ENCODE results near the gene FUCA2. TPM values are rescaled to one million over a fixed set of nuclear protein-coding genes. Genes with fewer than 3 reads are reported as not detected.
"Not testable (repeated sequence)": the region's sequence is repeated elsewhere in the genome, so short reads cannot be mapped to it uniquely, and the experiment has no call there.

FUCA2 gene
- total and polyA plus RNA-seq, 4 donors: 27.4 to 55.0 (median 35.8) TPM

- no peaks in the 10 kb centered on the region for H3K36me3 ChIP-seq (ENCODE audit: control insufficient read depth, insufficient read depth, low read length)
- DNase-seq (ENCODE audit: low read depth in 4 of 6, low spot score in 6 of 6): no peak
- H3K9me3 ChIP-seq (ENCODE audit: control insufficient read depth, insufficient read depth, low read length): no peaks in the 10 kb centered on the region
- 87% methylated on average over 3 of the region's 8 CpGs for WGBS (ENCODE audit: insufficient coverage)
- no peaks in the 10 kb centered on the region for H3K27me3 ChIP-seq (ENCODE audit: control insufficient read depth, insufficient read depth, low read length)
- no peaks in the 10 kb centered on the region for H3K4me1 ChIP-seq (ENCODE audit: control insufficient read depth, insufficient read depth, low read length)
- H3K27ac ChIP-seq (ENCODE audit: low read depth, low read length): no peak overlapping the region
- H3K4me3 ChIP-seq (ENCODE audit: low read depth, low read length): no peak overlapping the region
Observed at GRCh38 chr6:143522039-143522600, 10.6 kb upstream of the FUCA2 start.

GRCh38 chr6:143517447-143517773 lies 5.9 kb upstream of the FUCA2 start:
- no peak for DNase-seq (ENCODE audit: low read depth in 4 of 6, low spot score in 6 of 6)
- Histone ChIP-seq H3K27ac (ENCODE audit: low read depth, low read length) (no peak overlapping the region), H3K27me3 (ENCODE audit: control insufficient read depth, insufficient read depth, low read length) (no peaks in the 10 kb centered on the region), H3K36me3 (ENCODE audit: control insufficient read depth, insufficient read depth, low read length) (no peaks in the 10 kb centered on the region), H3K4me3 (ENCODE audit: low read depth, low read length) (no peak overlapping the region), H3K4me1 (ENCODE audit: control insufficient read depth, insufficient read depth, low read length) (peaks cover 17% of the 10 kb centered on the region), H3K9me3 (ENCODE audit: control insufficient read depth, insufficient read depth, low read length) (no peaks in the 10 kb centered on the region)
- WGBS (ENCODE audit: insufficient coverage): 28% methylated on average over 2 of the region's 3 CpGs

GRCh38 chr6:143516690-143517446 lies 5.3 kb upstream of the FUCA2 start:
- Histone ChIP-seq H3K27me3 (ENCODE audit: control insufficient read depth, insufficient read depth, low read length) (no peaks in the 10 kb centered on the region), H3K4me3 (ENCODE audit: low read depth, low read length) (no peak overlapping the region), H3K9me3 (ENCODE audit: control insufficient read depth, insufficient read depth, low read length) (no peaks in the 10 kb centered on the region), H3K4me1 (ENCODE audit: control insufficient read depth, insufficient read depth, low read length) (peaks cover 21% of the 10 kb centered on the region), H3K36me3 (ENCODE audit: control insufficient read depth, insufficient read depth, low read length) (no peaks in the 10 kb centered on the region), H3K27ac (ENCODE audit: low read depth, low read length) (no peak overlapping the region)
- no peak for DNase-seq (ENCODE audit: low read depth in 4 of 6, low spot score in 6 of 6)
- WGBS (ENCODE audit: insufficient coverage): 91% methylated on average over 1 of the region's 2 CpGs

GRCh38 chr6:143515766-143516355 lies 4.3 kb upstream of the FUCA2 start:
- no peaks in the 10 kb centered on the region for H3K36me3 ChIP-seq (ENCODE audit: control insufficient read depth, insufficient read depth, low read length)
- no peaks in the 10 kb centered on the region for H3K27me3 ChIP-seq (ENCODE audit: control insufficient read depth, insufficient read depth, low read length)
- no peak overlapping the region for H3K4me3 ChIP-seq (ENCODE audit: low read depth, low read length)
- WGBS (ENCODE audit: insufficient coverage): 89% methylated on average over 3 of the region's 7 CpGs
- no peak for DNase-seq (ENCODE audit: low read depth in 4 of 6, low spot score in 6 of 6)
- peaks cover 29% of the 10 kb centered on the region for H3K4me1 ChIP-seq (ENCODE audit: control insufficient read depth, insufficient read depth, low read length)
- no peak overlapping the region for H3K27ac ChIP-seq (ENCODE audit: low read depth, low read length)
- H3K9me3 ChIP-seq (ENCODE audit: control insufficient read depth, insufficient read depth, low read length): no peaks in the 10 kb centered on the region

GRCh38 chr6:143515061-143515760 lies 3.7 kb upstream of the FUCA2 start:
- H3K27me3 ChIP-seq (ENCODE audit: control insufficient read depth, insufficient read depth, low read length): no peaks in the 10 kb centered on the region
- H3K27ac ChIP-seq (ENCODE audit: low read depth, low read length): no peak overlapping the region
- no peaks in the 10 kb centered on the region for H3K9me3 ChIP-seq (ENCODE audit: control insufficient read depth, insufficient read depth, low read length)
- peaks cover 35% of the 10 kb centered on the region for H3K4me1 ChIP-seq (ENCODE audit: control insufficient read depth, insufficient read depth, low read length)
- H3K4me3 ChIP-seq (ENCODE audit: low read depth, low read length): no peak overlapping the region
- 45% methylated on average over 9 of the region's 12 CpGs for WGBS (ENCODE audit: insufficient coverage)
- DNase-seq (ENCODE audit: low read depth in 4 of 6, low spot score in 6 of 6): peak in 3 of 6 donors; percentile 53 to 78 (median 67)
- H3K36me3 ChIP-seq (ENCODE audit: control insufficient read depth, insufficient read depth, low read length): no peaks in the 10 kb centered on the region

GRCh38 chr6:143513410-143513809 lies 1.9 kb upstream of the FUCA2 start:
- Histone ChIP-seq H3K9me3 (ENCODE audit: control insufficient read depth, insufficient read depth, low read length) (no peaks in the 10 kb centered on the region), H3K27ac (ENCODE audit: low read depth, low read length) (no peak overlapping the region), H3K27me3 (ENCODE audit: control insufficient read depth, insufficient read depth, low read length) (no peaks in the 10 kb centered on the region), H3K36me3 (ENCODE audit: control insufficient read depth, insufficient read depth, low read length) (no peaks in the 10 kb centered on the region), H3K4me1 (ENCODE audit: control insufficient read depth, insufficient read depth, low read length) (peaks cover 35% of the 10 kb centered on the region), H3K4me3 (ENCODE audit: low read depth, low read length) (no peak overlapping the region)
- DNase-seq (ENCODE audit: low read depth in 4 of 6, low spot score in 6 of 6): no peak
- 39% methylated on average over 2 of the region's 4 CpGs for WGBS (ENCODE audit: insufficient coverage)

GRCh38 chr6:143510326-143510725 lies 1.2 kb downstream of the FUCA2 start:
- WGBS (ENCODE audit: insufficient coverage): 92% methylated on average over 2 of the region's 13 CpGs
- H3K4me3 ChIP-seq (ENCODE audit: low read depth, low read length); DNase-seq (ENCODE audit: low read depth in 4 of 6, low spot score in 6 of 6): not testable (repeated sequence)

GRCh38 chr6:143507358-143508145 lies 4.0 kb downstream of the FUCA2 start:
- no peaks in the 10 kb centered on the region for H3K27me3 ChIP-seq (ENCODE audit: control insufficient read depth, insufficient read depth, low read length)
- peaks cover 3% of the 10 kb centered on the region for H3K36me3 ChIP-seq (ENCODE audit: control insufficient read depth, insufficient read depth, low read length)
- no peak overlapping the region for H3K27ac ChIP-seq (ENCODE audit: low read depth, low read length)
- DNase-seq (ENCODE audit: low read depth in 4 of 6, low spot score in 6 of 6): no peak
- H3K9me3 ChIP-seq (ENCODE audit: control insufficient read depth, insufficient read depth, low read length): no peaks in the 10 kb centered on the region
- peaks cover 18% of the 10 kb centered on the region for H3K4me1 ChIP-seq (ENCODE audit: control insufficient read depth, insufficient read depth, low read length)
- no peak overlapping the region for H3K4me3 ChIP-seq (ENCODE audit: low read depth, low read length)
- WGBS (ENCODE audit: insufficient coverage): 94% methylated on average over 2 of the region's 6 CpGs

More at GRCh38 chr6:143510326-143510725, 1.2 kb downstream of the FUCA2 start:
- H3K9me3 ChIP-seq (ENCODE audit: control insufficient read depth, insufficient read depth, low read length); H3K27ac ChIP-seq (ENCODE audit: low read depth, low read length); H3K27me3 ChIP-seq (ENCODE audit: control insufficient read depth, insufficient read depth, low read length); H3K36me3 ChIP-seq (ENCODE audit: control insufficient read depth, insufficient read depth, low read length): not testable (repeated sequence)
- peaks cover 28% of the 10 kb centered on the region for H3K4me1 ChIP-seq (ENCODE audit: control insufficient read depth, insufficient read depth, low read length)

- no peaks in the 10 kb centered on the region for H3K27me3 ChIP-seq (ENCODE audit: control insufficient read depth, insufficient read depth, low read length)
- H3K4me3 ChIP-seq (ENCODE audit: low read depth, low read length): no peak overlapping the region
- 85% methylated on average over 2 of the region's 2 CpGs for WGBS (ENCODE audit: insufficient coverage)
- H3K9me3 ChIP-seq (ENCODE audit: control insufficient read depth, insufficient read depth, low read length): no peaks in the 10 kb centered on the region
- no peak overlapping the region for H3K27ac ChIP-seq (ENCODE audit: low read depth, low read length)
- H3K36me3 ChIP-seq (ENCODE audit: control insufficient read depth, insufficient read depth, low read length): peaks cover 3% of the 10 kb centered on the region
- no peak for DNase-seq (ENCODE audit: low read depth in 4 of 6, low spot score in 6 of 6)
- H3K4me1 ChIP-seq (ENCODE audit: control insufficient read depth, insufficient read depth, low read length): peaks cover 12% of the 10 kb centered on the region
Observed at GRCh38 chr6:143506620-143507019, 4.9 kb downstream of the FUCA2 start.

All from spinal cord (tissue), 10 donors.